Muscle of leg (tissue), 11 donors: ENCODE results near the gene PTPN20. TPM values are rescaled to one million over a fixed set of nuclear protein-coding genes. Genes with fewer than 3 reads are reported as not detected.

Source experiments
- DNase-seq: peaks from one replicate; pipeline ENCODE4 v3.0.0; 2013
- H3K27ac ChIP-seq: one replicate; pipeline ENCODE4 v1.5.1; 2013; ENCODE audit warnings: mild to moderate bottlenecking, low read length, control low read depth
- H3K27me3 ChIP-seq: one replicate; pipeline ENCODE4 v1.6.1; 2013; ENCODE audit warnings: low read length; ENCODE audit not compliant: control insufficient read depth, insufficient read depth
- H3K36me3 ChIP-seq: one replicate; pipeline ENCODE4 v1.6.1; 2013; ENCODE audit warnings: low read length; ENCODE audit not compliant: control insufficient read depth, insufficient read depth
- H3K4me1 ChIP-seq: one replicate; pipeline ENCODE4 v1.6.1; 2013; ENCODE audit warnings: low read length; ENCODE audit not compliant: control insufficient read depth, insufficient read depth
- H3K4me3 ChIP-seq: one replicate; pipeline ENCODE4 v1.5.1; 2013; ENCODE audit warnings: low read length, control low read depth
- H3K9me3 ChIP-seq: replicated peaks from 2 replicates; pipeline ENCODE4 v1.6.1; 2013; ENCODE audit warnings: low read depth, low read length; ENCODE audit not compliant: control insufficient read depth
- WGBS: methylation state at CpG from one replicate; pipeline ENCODE4 v1.1.5; 2013; ENCODE audit warnings: missing lambda C conversion rate; ENCODE audit not compliant: insufficient coverage; 5-methylcytosine and 5-hydroxymethylcytosine counted together
- polyA plus RNA-seq, 8 donors: library from polyadenylated mRNA; unstranded; fragments of 120-200 nt; gene quantifications; one replicate each; pipeline versions ENCODE4 v1.2.1 to v1.2.3, GENCODE V29; 2013; ENCODE audit warnings: inconsistent platforms in 1 of 8, low replicate concordance in 1 of 8; ENCODE audit not compliant: insufficient read length in 8 of 8, insufficient read depth in 1 of 8
- total RNA-seq: library from RNA; stranded (reverse); fragments of 120-200 nt; gene quantifications from one replicate; pipeline ENCODE4 v1.2.4, GENCODE V29; 2013

PTPN20 gene
- total and polyA plus RNA-seq, 9 donors, result 0.49 to 1.8 (median 0.64) TPM

DNA sequence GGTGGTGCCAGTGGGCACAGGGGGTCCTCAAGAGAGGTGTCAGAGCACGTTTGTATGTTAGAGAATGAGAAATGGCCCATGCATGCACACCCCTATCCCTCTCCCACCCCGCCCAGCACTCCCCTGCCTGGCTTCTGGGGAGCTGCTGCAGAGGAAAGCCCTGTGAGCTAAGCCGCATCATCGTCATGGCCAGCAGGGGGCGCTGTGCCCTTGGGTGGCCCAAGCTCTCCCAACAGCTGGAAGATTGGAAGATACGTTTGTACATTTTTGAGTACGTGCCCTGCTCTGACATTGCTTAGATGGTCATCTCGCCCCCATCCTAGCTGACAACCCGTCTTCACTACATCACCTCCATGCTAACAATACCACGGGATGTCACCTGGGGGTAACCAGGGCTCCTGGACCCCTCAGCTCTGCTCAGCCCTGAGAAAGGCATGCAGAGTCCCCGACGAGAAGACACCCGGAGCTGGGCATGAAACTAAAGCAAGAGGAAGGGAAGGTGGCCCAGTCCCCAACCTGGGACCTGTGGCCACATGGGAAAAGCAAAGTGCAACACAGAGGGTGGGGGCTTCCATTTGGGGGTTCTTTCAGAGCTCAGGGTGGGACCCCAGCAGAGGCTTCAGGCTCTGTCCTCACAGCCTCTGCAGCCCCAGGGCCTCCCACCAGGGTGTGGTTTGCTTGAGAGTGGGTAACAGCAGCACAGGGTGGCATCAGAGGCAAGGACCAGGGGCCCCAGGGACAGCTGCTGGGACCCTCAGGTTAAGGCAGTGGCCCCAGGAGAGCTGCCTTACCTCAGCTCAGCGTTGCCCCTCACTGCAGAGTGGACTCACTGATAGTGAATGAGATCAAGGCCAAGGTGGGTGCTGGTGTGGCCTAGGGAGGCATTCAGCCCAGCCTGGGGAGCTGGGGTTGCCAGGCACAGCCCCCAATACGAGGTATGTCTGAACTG lies 136.6 kb downstream of the PTPN20 start:
- peaks cover 6% of the 10 kb centered on the region for H3K27me3 ChIP-seq
- H3K27ac ChIP-seq, result no peak overlapping the region
- H3K9me3 ChIP-seq, result no peaks in the 10 kb centered on the region
- peaks cover 26% of the 10 kb centered on the region for H3K4me1 ChIP-seq
- no peak overlapping the region for H3K4me3 ChIP-seq
- peak; percentile 69 for DNase-seq
- WGBS, result 48% methylated on average over 11 of the region's 15 CpGs
- H3K36me3 ChIP-seq, result no peaks in the 10 kb centered on the region

DNA sequence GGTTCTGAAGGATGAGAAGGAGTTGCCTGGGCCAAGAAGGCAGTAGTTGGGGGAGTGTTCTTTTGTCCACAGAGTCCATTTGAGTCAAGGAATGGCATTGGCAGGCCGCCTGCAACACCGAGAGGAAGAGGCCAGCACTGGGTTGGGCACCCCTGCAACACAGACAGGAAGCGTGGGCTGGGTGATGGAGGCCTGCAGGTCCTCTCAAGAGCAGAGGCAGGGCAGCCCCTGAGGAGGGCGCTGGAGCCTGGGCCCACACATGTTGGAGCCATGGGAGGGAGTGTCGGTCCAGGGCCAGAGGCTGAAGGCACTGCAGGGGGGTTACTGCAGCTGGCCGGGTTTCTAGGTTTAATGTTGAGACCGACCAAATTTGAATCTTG lies 137.3 kb downstream of the PTPN20 start:
- DNase-seq, result no peak
- no peak overlapping the region for H3K4me3 ChIP-seq
- 68% methylated on average over 7 of the region's 7 CpGs for WGBS
- H3K27me3 ChIP-seq, result peaks cover 6% of the 10 kb centered on the region
- peaks cover 22% of the 10 kb centered on the region for H3K4me1 ChIP-seq
- no peaks in the 10 kb centered on the region for H3K9me3 ChIP-seq
- H3K27ac ChIP-seq, result no peak overlapping the region
- no peaks in the 10 kb centered on the region for H3K36me3 ChIP-seq

GRCh38 chr10:47049056-47049851 lies 138.0 kb downstream of the PTPN20 start:
- 67% methylated on average over 4 of the region's 6 CpGs for WGBS
- DNase-seq, result no peak

DNA sequence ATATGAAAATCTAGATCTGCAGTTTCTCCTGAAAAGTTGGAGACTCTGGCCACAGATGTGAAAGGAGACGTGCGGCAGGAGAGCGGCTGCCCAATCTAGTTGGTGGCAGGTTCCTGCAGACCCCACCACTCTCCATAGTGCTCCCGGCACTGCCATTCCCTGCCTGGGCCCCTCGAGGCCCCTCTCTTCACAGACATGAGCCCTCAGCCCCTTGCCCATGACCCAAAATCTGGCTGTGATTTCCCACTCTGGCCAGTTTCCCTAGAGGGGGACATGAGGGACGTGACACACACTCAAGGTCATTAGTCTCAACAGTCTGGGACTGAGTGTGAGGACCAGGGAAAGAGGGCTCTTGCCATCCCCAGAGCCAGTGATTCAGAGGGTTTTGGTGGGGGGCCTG lies 138.7 kb downstream of the PTPN20 start:
- H3K4me1 ChIP-seq, result peaks cover 16% of the 10 kb centered on the region
- no peak overlapping the region for H3K4me3 ChIP-seq
- 85% methylated on average over 6 of the region's 6 CpGs for WGBS

More at GRCh38 chr10:47049056-47049851, 138.0 kb downstream of the PTPN20 start:
- Histone ChIP-seq H3K36me3 (no peaks in the 10 kb centered on the region), H3K4me3 (no peak overlapping the region), H3K27ac (no peak overlapping the region), H3K4me1 (peaks cover 16% of the 10 kb centered on the region), H3K9me3 (no peaks in the 10 kb centered on the region), H3K27me3 (peaks cover 6% of the 10 kb centered on the region)

DNA sequence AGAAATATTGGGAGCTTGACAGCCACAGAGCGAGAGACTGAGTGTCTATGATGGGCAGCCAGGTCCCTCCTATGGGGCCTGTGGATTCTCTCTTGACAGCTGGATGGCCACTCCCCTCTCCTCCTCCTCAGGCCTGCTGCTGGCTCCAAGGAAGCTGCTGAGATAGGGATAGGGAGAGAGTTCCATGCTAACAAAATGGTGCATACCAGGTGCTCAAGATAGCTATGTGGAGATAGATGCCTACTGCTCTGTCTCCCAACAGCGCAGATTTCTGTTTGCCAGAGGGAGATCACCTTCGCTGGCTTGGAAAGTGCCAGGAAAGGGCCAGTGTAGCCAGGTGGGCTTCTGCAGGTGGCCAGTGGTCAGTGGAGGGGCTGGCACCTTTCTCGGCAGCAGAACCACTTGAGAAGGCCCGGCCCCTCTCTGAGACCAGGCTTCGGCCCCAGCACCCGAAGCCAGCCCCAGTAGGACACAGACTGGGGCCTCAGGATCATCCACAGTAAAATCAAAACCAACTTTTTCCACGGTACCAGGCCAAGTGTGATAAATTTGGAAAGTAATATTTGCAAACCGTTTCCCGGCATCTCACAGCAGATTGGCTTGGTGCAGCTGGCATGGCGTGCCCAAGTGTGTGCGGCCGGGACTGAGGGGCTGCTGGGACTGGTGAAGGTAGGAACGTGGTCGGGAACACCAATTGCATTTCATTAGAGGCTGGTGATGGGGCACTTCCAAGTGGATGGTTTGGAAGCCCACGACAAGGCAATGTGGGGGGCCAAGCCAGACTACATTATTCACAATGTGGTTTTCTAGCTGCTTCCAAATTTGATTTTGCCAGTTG lies 139.6 kb downstream of the PTPN20 start:
- Histone ChIP-seq H3K27ac (no peak overlapping the region), H3K36me3 (no peaks in the 10 kb centered on the region), H3K9me3 (no peaks in the 10 kb centered on the region), H3K4me1 (peaks cover 18% of the 10 kb centered on the region), H3K27me3 (peaks cover 6% of the 10 kb centered on the region), H3K4me3 (no peak overlapping the region)
- 96% methylated on average over 11 of the region's 16 CpGs for WGBS
- DNase-seq, result no peak

More for the DNA sequence above, 138.7 kb downstream of the PTPN20 start:
- Histone ChIP-seq H3K36me3 (no peaks in the 10 kb centered on the region), H3K27ac (no peak overlapping the region), H3K9me3 (no peaks in the 10 kb centered on the region), H3K27me3 (peaks cover 6% of the 10 kb centered on the region)
- no peak for DNase-seq

DNA sequence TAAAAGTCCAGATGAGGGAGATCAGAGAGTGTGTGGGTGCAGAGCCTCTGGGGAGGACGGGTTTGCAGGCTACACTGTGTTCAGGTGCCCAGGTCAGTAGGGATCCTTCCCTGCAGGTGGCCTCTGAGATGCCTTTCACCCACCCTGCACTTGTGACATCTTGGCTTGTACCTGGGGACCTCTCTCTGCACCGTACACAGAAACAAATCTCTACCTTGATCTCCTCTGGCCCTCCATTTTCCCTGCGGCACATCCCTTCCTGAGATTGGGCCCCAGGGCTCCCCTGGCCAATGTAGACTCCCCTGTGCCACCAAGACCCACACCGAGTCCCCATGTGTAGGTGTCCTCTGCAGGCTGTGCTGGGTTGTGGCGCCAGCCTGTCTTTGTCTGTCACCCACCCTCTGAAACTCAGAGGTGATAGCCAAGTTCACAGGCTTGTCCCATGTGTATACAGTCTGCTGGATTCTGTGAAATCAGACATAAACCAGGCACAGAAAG lies 140.6 kb downstream of the PTPN20 start:
- Histone ChIP-seq H3K36me3 (no peaks in the 10 kb centered on the region), H3K27ac (no peak overlapping the region), H3K4me1 (peaks cover 20% of the 10 kb centered on the region), H3K4me3 (no peak overlapping the region), H3K9me3 (no peaks in the 10 kb centered on the region), H3K27me3 (peaks cover 6% of the 10 kb centered on the region)
- no peak for DNase-seq
- WGBS, result 95% methylated on average over 4 of the region's 5 CpGs
